SK-N-SH (cell line): ENCODE measurements around the gene RAD51B. TPM values are rescaled to one million over a fixed set of nuclear protein-coding genes. Genes with fewer than 3 reads are reported as not detected.

Source experiments
- CTCF ChIA-PET: fragments of 300-600, 350-600 bp; formaldehyde crosslinking; extraction: SDS; loops from one replicate; lab custom pipeline; 2021; lab: Yijun Ruan, JAX
- POLR2A ChIA-PET: fragments of 350-600 bp; sonication (Branson Sonifier 250); formaldehyde crosslinking; extraction: SDS; loops from one replicate; lab custom pipeline; 2020; ENCODE audit warnings: antibody characterized with exemption, inconsistent platforms; lab: Yijun Ruan, JAX
- DNase-seq: peaks from one replicate; pipeline ENCODE4 v3.0.0; 2012
- H2AFZ ChIP-seq: fragments of 200-600 bp; sonication (generic); 2 replicates; pipeline ENCODE4 v1.8.1; 2016; ENCODE audit warnings: antibody characterized with exemption, mild to moderate bottlenecking, low read depth
- H3F3A ChIP-seq: fragments of 200-600 bp; sonication (generic); replicated peaks from 2 replicates; pipeline ENCODE3; 2016; ENCODE audit warnings: antibody characterized with exemption, mild to moderate bottlenecking; ENCODE audit not compliant: insufficient read depth
- H3K27ac ChIP-seq, 2 experiments: fragments of 200-500 bp in 1 of 2; fragments of 200-600 bp in 1 of 2; sonication (Bioruptor generic) in 1 of 2; sonication (generic), shearing (Covaris generic) in 1 of 2; 2 replicates each; pipeline versions ENCODE4 v1.5.1 to v1.6.1; 2014 to 2016; ENCODE audit warnings: low read depth in 2 of 2, inconsistent platforms in 1 of 2, low read length in 1 of 2, mild to moderate bottlenecking in 1 of 2, mixed read lengths in 1 of 2
- H3K27me3 ChIP-seq: fragments of 200-600 bp; sonication (generic), shearing (Covaris generic); 2 replicates; pipeline ENCODE4 v1.6.1; 2016; ENCODE audit warnings: mixed run types; ENCODE audit not compliant: insufficient read depth
- H3K36me3 ChIP-seq, 2 experiments: fragments of 200-500 bp in 1 of 2; fragments of 200-600 bp in 1 of 2; sonication (Bioruptor generic) in 1 of 2; sonication (generic) in 1 of 2; replicated peaks in 1 of 2; 2 replicates each; pipeline versions ENCODE3 to v1.5.1; 2014 to 2016; ENCODE audit warnings: low read length in 1 of 2, mild to moderate bottlenecking in 1 of 2; ENCODE audit not compliant: insufficient read depth in 2 of 2, control insufficient read depth in 1 of 2
- H3K4me1 ChIP-seq, 2 experiments: fragments of 200-500 bp in 1 of 2; fragments of 200-600 bp in 1 of 2; sonication (Bioruptor generic) in 1 of 2; sonication (generic), shearing (Covaris generic) in 1 of 2; 2 replicates each; pipeline versions ENCODE4 v1.5.1 to v1.6.1; 2014 to 2016; ENCODE audit warnings: low read depth in 1 of 2, low read length in 1 of 2, mixed run types in 1 of 2; ENCODE audit not compliant: insufficient read depth in 2 of 2, control insufficient read depth in 1 of 2
- H3K4me2 ChIP-seq: fragments of 200-600 bp; sonication (generic), shearing (Covaris generic); 2 replicates; pipeline ENCODE4 v1.6.1; 2017; ENCODE audit warnings: mixed run types
- H3K4me3 ChIP-seq, 2 experiments: fragments of 200-500 bp in 1 of 2; fragments of 200-600 bp in 1 of 2; sonication (Bioruptor generic) in 1 of 2; sonication (generic), shearing (Covaris generic) in 1 of 2; 2 replicates each; pipeline versions ENCODE4 v1.5.1 to v1.8.1; 2014 to 2016; ENCODE audit warnings: low read depth in 2 of 2, inconsistent platforms in 1 of 2, low read length in 1 of 2, mild to moderate bottlenecking in 1 of 2, mixed read lengths in 1 of 2, moderate library complexity in 1 of 2
- H3K79me2 ChIP-seq: fragments of 200-600 bp; sonication (generic); 2 replicates; pipeline ENCODE4 v1.8.1; 2017; ENCODE audit warnings: mild to moderate bottlenecking; ENCODE audit not compliant: insufficient read depth
- H3K9ac ChIP-seq: fragments of 200-600 bp; sonication (generic); 2 replicates; pipeline ENCODE4 v1.6.1; 2017; ENCODE audit warnings: mixed run types
- H3K9me2 ChIP-seq: fragments of 200-600 bp; sonication (generic); 2 replicates; pipeline ENCODE4 v1.6.1; 2017; ENCODE audit warnings: mixed run types
- H3K9me3 ChIP-seq: fragments of 200-600 bp; sonication (generic); 2 replicates; pipeline ENCODE4 v1.6.1; 2017; ENCODE audit warnings: mixed run types, mild to moderate bottlenecking, moderate library complexity
- H4K20me1 ChIP-seq: fragments of 200-600 bp; sonication (generic); 2 replicates; pipeline ENCODE4 v1.6.1; 2017; ENCODE audit warnings: mild to moderate bottlenecking, mixed run types; ENCODE audit not compliant: insufficient read depth
- CHD2 ChIP-seq: fragments of 150-350 bp; IDR thresholded peaks from 2 replicates; pipeline ENCODE4 v1.6.1; 2018; ENCODE audit warnings: low read length; ENCODE audit not compliant: partially characterized antibody
- CTCF ChIP-seq: fragments of 200-600 bp; sonication (generic); IDR thresholded peaks from 2 replicates; pipeline ENCODE4 v1.6.1; 2017; ENCODE audit warnings: antibody characterized with exemption, mild to moderate bottlenecking, moderate library complexity
- ELF1 ChIP-seq: IDR thresholded peaks from 2 replicates; pipeline ENCODE4 v1.4.0; 2012
- EP300 ChIP-seq, 2 experiments: IDR thresholded peaks; 2 replicates each; pipeline versions ENCODE4 v1.4.0 to v1.6.1; 2012; ENCODE audit warnings: borderline replicate concordance in 1 of 2, low read depth in 1 of 2, low read length in 1 of 2
- FOXM1 ChIP-seq: IDR thresholded peaks from 2 replicates; pipeline ENCODE4 v1.4.0; 2012; ENCODE audit warnings: low read depth, mild to moderate bottlenecking
- JUND ChIP-seq: IDR thresholded peaks from 2 replicates; pipeline ENCODE4 v1.4.0; 2012
- MEF2A ChIP-seq: IDR thresholded peaks from 2 replicates; pipeline ENCODE4 v1.4.0; 2012; ENCODE audit warnings: low read depth, borderline replicate concordance
- NRF1 ChIP-seq: IDR thresholded peaks from 2 replicates; pipeline ENCODE4 v1.6.1; 2012; ENCODE audit warnings: low read depth, mild to moderate bottlenecking, low read length
- REST ChIP-seq: IDR thresholded peaks from 2 replicates; pipeline ENCODE4 v1.6.1; 2012; ENCODE audit warnings: mild to moderate bottlenecking, low read depth, low read length, moderate library complexity
- RXRA ChIP-seq: IDR thresholded peaks from 2 replicates; pipeline ENCODE4 v1.4.0; 2012; ENCODE audit warnings: low read depth, mild to moderate bottlenecking, borderline replicate concordance
- SIN3A ChIP-seq: IDR thresholded peaks from 2 replicates; pipeline ENCODE4 v1.6.1; 2012; ENCODE audit warnings: low read depth, mild to moderate bottlenecking, low read length, moderate library complexity, borderline replicate concordance
- TCF12 ChIP-seq: IDR thresholded peaks from 2 replicates; pipeline ENCODE4 v1.4.0; 2012
- WGBS: methylation state at CpG from one replicate; pipeline ENCODE4 v1.1.6; 2017; ENCODE audit warnings: low lambda C conversion rate; 5-methylcytosine and 5-hydroxymethylcytosine counted together
- polyA plus RNA-seq, 3 experiments: library from polyadenylated mRNA; depleted of rRNA; stranded (reverse); fragments of >200 nt; gene quantifications; 2 replicates each; pipeline ENCODE4 v1.2.3, GENCODE V29; 2012
- TF ChIP-seq, protein P1 (sequence below): fragments of 150-350 bp; IDR thresholded peaks from 2 replicates; pipeline ENCODE4 v1.6.1; 2016; ENCODE audit warnings: mild to moderate bottlenecking, low read depth, low read length

The RAD51B gene
- polyA plus RNA-seq, 1 of the 3 experiments (the other 2 are of a cell fraction): 6.0 TPM

- Histone ChIP-seq H3K4me2 (no peak overlapping the region), H3K9ac (no peak overlapping the region), H2AFZ (no peak overlapping the region), H3K27ac (no peak overlapping the region), H3K36me3 (no peaks in the 10 kb centered on the region), H4K20me1 (no peaks in the 10 kb centered on the region), H3K9me3 (no peaks in the 10 kb centered on the region), H3K27me3 (no peaks in the 10 kb centered on the region), H3K4me3 (no peak overlapping the region), H3K9me2 (no peaks in the 10 kb centered on the region), H3K79me2 (no peaks in the 10 kb centered on the region), H3K4me1 (peaks cover 0 to 6% of the 10 kb centered on the region in 2 experiments; a peak in 2 of 4 replicates), H3F3A (peaks cover 6% of the 10 kb centered on the region)
- ChIA-PET CTCF (interaction anchor here (1.9 kb wide), 1 partner anchor 14 kb away, joined by 5 read pairs; no protein-coding TSS in a partner anchor), POLR2A (no interaction called here)
- TF ChIP-seq EP300 (IDR thresholded peaks at IDR 0.05; ENCODE audit: borderline replicate concordance in 1 of 2, low read depth in 1 of 2, low read length in 1 of 2): no peak
- TF ChIP-seq, protein P1, sequence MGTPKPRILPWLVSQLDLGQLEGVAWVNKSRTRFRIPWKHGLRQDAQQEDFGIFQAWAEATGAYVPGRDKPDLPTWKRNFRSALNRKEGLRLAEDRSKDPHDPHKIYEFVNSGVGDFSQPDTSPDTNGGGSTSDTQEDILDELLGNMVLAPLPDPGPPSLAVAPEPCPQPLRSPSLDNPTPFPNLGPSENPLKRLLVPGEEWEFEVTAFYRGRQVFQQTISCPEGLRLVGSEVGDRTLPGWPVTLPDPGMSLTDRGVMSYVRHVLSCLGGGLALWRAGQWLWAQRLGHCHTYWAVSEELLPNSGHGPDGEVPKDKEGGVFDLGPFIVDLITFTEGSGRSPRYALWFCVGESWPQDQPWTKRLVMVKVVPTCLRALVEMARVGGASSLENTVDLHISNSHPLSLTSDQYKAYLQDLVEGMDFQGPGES: no peak
- no peak for TF ChIP-seq CHD2
- no peak for TF ChIP-seq SIN3A
- no peak for TF ChIP-seq CTCF
- no peak for TF ChIP-seq TCF12
- no peak for TF ChIP-seq RXRA
- TF ChIP-seq ELF1: no peak
- TF ChIP-seq FOXM1: no peak
- TF ChIP-seq NRF1: no peak
- TF ChIP-seq REST: no peak
- no peak for TF ChIP-seq MEF2A
- no peak for TF ChIP-seq JUND
- WGBS: 91% methylated on average over 4 of the region's 4 CpGs
- no peak for DNase-seq
Observed at GRCh38 chr14:68362846-68363245, 543.3 kb downstream of the RAD51B start.
